HG03159 (cell line): Measurements from ENCODE around the gene IZUMO1.
A peak's percentile ranks its signal among the peaks of the same experiment; 100 is the strongest.

Experiments
- ATAC-seq: cut with Tn5 transposase; IDR thresholded peaks from one replicate; pipeline ENCODE4 v1.9.1; 2021; ENCODE audit warnings: mild to moderate bottlenecking, moderate library complexity; ENCODE audit not compliant: unreplicated experiment

Gene IZUMO1

DNA sequence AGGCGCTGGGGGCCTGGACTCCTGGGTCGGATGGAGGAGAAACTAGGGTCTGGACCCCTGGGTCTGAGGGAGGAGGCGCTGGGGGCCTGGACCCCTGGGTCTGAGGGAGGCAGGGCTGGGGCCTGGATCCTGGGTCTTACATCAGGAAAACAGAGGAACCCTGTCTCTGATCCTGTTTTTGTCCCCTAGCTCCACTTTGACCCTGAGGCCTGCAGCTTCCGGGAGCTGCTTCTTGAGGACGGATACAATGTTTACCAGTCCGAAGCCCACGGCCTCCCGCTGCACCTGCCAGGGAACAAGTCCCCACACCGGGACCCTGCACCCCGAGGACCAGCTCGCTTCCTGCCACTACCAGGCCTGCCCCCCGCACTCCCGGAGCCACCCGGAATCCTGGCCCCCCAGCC is 11.0 kb upstream of the IZUMO1 start:
- ATAC-seq: no peak

DNA sequence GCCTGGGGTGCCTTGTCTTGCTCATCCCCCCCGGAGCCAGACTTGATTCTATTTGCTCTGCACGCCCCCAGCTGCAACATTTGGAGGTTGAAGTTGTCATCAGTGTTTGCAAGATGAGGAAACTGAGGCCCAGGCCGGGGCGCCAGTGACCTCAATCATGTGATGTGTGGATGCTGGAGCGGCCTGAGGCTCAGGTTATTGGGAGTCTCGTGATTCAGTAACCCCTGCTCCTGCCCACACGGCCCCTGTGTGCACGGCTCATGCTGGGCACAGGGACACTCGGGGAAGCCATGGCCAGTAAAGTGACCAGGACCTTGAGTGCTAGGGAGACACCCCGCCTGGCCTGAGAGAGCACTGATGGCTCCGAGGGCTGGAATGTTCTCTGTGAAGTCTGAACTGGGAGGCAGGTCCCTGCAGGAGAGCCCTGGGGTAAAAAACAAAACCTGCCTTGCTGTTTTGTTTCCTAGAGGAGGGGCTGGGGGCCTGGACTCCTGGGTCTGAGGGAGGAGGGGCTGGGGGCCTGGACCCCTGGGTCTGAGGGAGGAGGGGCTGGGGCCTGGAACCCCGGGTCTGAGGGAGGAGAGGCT is 10.5 kb upstream of the IZUMO1 start:
- ATAC-seq: no peak

DNA sequence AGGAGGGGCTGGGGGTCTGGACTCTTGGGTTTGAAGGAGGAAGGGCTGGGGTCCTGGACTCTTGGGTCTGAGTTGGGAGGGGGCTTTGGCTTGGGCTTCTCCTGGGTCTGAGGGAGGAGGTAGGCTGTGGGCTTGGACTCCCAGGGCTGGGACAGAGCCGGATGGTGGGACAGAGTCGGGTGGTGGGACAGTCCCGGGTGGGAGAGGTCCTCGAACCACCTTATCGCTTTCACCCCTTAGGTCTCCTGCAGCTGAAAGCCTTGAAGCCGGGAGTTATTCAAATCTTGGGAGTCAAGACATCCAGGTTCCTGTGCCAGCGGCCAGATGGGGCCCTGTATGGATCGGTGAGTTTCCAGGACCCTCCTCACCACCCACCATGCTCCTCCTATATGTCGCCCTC is 10.0 kb upstream of the IZUMO1 start:
- ATAC-seq: no peak

DNA sequence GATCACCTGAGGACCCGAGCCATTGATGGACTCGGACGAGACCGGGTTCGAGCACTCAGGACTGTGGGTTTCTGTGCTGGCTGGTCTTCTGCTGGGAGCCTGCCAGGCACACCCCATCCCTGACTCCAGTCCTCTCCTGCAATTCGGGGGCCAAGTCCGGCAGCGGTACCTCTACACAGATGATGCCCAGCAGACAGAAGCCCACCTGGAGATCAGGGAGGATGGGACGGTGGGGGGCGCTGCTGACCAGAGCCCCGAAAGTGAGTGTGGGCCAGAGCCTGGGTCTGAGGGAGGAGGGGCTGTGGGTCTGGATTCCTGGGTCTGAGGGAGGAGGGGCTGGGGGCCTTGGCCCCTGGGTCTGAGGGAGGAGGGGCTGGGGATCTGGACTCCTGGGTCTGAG is 9.5 kb upstream of the IZUMO1 start:
- no peak for ATAC-seq

DNA sequence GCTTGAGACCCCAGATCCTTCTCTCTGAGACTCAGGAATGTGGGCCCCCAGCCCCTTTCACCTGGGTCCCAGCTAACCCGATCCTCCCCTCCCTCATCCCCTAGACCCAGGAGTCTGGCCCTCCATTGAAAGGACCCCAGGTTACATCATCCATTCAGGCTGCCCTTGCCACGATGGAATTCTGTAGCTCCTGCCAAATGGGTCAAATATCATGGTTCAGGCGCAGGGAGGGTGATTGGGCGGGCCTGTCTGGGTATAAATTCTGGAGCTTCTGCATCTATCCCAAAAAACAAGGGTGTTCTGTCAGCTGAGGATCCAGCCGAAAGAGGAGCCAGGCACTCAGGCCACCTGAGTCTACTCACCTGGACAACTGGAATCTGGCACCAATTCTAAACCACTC is 9.1 kb upstream of the IZUMO1 start:
- ATAC-seq: no peak

DNA sequence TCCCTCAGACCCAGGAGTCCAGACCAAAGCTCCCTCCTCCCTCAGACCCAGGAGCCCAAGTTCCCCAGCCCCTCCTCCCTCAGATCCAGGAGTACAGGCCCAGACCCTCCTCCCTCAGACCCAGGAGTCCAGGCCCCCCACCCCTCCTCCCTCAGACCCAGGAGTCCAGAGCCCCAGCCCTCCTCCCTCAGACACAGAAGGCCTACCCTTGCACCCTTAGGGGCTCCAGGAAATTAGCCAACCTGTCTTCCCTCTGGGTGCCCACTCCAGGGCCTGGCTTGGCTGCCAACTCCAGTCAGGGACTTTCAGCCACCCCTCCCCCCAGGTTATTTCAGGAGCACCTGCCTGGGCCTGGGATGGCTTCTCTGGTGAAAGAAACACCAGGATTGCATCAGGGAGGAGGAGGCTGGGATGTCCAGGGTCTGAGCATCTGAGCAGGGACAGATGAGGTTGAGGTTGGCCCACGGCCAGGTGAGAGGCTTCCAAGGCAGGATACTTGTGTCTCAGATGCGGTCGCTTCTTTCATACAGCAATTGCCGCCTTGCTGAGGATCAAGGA is 8.5 kb upstream of the IZUMO1 start, which contains the start of gene FGF21:
TSS of gene FGF21 (plus strand) at position 441 of the 558 bp plus-strand sequence. CDS start 713 bp downstream, outside the sequence.
- ATAC-seq: no peak

DNA sequence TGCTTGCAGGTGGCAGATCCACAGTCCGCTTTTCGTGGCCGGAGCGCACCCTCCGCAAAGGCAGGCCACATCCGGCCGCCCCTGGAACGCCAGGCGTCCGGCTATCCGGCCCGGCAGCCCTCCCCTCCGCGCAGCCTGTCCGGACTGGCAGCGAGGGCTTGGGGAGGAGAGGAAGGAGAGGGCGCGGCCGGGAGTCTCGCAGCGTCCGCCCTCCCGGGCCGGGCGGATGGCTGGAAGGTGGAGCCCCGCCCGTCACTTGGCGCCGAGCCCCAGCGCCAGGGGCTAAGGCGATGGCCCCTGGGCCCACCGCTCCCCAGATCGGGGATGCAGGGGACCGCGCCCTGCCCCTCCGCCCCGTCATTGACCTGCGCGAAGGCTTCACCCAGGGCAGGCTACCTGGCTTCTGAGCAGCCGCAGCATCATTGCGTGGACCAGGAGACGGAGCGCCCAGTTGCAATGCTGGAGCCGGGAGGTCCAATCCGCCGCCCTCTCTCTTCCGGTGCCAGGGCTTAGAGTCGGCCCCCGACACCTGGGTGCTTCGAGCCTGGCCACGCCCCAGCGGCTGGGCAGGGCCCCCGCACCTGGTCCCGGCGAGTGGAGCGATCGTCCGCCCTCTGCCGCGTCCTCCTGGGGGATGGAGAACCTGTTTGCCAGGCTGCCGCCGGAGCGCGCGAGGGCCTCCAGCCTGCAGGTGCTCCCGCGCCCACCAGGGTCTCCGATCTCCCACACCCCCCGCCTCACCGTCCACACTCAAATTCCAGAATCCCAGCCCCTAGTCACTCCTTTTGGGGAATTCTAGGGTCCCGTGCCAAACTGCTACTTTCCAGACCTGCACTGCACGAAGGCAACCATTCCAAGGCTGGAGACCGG is 6.0 kb upstream of the IZUMO1 start, which contains the start of gene FUT1:
TSS of gene FUT1 (minus strand) at position 146 of the 870 bp plus-strand sequence. CDS start 1,360 bp downstream, outside the sequence.
- no peak for ATAC-seq

DNA sequence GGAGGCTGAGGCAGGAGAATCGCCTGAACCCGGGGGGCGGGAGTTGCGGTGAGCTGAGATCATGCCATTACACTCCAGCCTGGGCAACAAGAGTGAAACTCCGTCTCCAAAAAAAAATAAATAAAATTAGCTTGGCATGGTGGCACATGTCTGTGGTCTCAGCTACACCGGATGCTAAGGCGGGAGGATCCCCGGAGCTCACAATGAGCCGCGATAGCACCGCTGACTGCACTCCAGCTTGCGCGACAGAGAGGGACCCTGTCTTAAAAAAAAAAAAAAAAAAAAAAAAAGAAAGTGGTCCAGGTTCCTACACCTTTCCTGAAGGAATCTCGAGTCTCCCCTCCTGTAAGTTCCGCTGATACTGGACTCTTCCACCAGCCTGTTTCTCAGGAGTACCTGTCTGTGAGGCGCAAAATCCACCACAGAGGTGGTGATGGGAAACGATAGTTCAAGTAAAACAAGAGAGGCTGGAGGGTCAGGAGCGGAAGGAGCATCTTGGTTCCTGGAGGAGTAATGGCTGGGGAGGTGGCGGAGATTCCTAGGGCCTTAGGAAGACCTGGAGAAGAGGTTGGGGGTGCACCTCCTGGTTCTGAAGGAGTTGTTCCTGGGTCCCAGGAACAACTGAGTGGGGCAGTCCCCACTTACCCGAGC is 5.3 kb upstream of the IZUMO1 start:
- no peak for ATAC-seq

DNA sequence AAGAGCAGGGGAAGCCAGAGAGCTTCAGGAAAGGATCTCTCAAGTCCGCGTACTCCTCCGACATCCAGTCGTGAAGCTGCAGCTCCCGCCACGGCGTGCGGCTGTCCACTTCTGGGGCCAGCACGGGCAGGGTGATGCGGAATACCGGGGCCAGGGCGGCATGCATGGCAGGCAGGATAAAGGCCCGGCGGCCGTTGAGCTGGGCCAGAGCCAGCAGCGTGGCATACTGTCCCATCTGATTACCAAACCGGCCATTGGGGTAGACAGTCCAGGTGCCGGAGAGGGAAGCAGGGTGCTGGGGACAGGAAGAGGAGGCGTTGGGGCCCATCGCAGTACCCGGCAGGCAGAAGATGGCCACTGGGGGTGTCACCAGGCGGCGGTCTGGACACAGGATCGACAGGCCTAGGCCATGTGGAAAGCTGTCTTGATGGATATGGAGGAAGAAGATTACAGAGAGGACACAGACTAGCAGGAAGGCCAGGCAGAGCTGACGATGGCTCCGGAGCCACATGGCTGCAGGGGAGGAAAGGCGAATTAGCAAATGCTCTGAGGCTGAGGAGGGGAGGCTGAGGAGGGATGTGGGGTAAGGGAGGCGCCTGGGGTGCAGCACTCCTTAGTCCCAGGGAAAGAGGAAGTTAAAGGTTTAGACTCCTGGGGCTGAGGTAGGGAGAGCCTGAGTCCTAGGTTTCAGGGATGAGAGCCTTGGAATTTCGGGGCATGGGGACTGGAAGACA is 4.2 kb upstream of the IZUMO1 start:
- ATAC-seq: no peak

DNA sequence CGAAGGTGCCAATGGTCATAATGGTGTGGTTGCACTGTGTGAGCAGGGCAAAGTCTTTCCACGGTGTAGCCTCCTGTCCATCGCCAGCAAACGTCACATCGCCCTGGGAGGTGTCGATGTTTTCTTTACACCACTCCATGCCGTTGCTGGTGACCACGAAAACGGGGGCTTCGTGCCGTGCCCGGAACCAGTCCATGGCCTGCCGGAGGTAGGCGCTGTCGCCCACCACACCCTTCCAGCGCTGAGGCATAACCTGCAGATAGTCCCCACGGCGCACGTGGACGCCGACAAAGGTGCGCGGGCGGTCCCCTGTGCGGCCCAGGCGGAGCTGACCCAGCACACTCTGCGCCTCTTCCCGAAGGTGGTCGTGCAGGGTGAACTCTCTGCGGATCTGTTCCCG is 3.6 kb upstream of the IZUMO1 start:
- ATAC-seq: no peak

DNA sequence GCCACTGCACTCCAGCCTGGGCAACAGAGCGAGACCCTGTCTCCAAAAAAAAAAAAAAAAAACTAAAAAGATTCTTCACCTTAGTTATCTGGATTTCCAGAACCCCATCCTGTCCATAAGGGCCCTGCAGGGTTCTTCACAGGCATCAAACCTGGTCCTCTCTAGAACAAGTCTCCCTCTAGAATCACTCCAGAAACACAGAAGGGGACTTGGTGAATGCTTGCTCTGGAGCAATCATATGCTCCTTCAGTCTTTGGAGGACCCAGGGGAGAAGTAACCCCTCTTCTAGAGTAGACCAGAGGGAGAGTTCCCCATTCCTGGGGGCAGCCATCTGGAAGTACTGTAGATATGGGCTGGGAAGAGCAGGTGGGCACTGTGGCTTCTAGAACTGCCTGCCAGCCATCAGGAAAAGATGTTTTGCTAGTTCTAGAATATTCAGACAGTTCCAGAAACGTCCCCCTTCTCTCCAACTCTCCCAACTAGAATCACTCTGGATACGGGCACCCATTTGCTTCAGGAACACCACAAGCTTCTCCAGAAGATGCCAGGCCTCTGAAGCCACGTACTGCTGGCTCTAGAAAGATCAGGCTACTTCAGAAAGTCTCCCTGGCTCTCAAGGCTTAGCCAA is 3.0 kb upstream of the IZUMO1 start:
- ATAC-seq: no peak

DNA sequence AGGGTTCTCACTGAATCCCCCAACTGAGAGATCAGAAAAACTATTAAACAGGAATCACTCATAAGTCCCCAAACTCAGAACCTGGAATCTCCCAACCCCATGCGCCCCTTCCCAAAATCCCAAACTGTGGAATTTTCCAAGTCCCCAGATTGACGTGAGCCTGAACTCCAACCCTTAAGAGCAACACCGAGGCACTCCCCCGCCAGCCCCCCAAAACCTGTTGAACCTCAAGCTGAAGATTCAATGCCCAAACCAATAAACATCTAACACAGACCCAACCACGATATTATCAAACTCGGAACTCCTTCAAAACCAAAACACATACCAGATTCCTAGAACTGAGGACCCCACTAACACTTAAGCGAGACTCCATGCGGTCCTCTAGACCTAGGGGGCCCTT is 599 bp downstream of the IZUMO1 start:
- no peak for ATAC-seq

DNA sequence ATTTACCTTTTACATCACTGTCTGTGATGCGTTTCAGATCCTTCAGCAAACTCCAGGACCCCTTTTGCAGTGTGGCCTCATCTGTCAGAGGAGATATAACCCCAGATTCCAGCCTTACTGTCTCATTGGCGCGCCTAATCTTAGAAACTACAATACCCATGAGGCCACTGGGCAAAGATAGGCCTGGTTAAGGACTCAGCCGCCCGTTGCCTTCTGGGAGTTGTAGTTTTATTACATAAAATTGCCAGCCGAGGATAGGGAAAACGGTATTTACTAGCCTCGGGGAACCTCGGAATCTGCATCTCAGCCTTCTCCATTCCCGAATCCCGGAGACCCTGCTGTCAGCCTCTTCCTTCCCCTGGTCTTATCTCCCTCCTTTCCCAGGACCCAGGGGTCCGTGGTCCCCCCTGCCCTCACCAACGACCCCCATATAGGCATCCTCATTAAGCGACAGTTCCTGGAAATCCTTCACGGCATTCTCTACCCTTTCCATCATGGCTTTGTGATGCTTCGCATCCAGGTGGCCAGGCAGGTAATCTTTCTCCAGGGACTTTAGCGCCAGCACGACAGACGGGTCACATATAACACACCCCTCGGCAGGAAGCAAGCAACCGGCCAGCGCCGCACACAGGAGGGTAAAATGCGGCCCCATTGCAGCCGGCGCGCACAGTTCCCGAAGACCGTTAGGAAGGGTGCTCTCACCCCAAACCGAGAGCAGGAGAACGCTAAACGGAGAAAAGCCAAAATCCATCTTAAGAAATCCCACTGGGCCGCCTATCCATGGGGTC is 1.3 kb downstream of the IZUMO1 start:
- ATAC-seq: no peak

DNA sequence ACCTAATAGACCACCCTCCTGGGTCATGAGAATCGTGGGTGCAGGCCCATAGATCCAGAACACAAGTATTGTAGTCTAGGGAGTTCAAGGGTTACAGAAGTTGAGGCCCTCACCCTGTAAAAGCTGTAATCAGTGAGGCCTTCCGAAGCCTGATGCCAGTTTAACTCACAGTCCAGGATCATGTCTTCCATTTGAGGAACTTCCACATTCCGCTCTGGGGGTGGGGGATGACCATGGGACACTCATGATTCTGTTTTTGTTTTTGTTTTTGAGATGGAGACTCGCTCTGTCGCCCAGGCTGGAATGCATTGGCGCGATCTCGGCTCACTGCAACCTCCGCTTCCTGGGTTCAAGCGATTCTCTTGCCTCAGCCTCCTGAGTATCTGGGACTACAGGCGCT is 4.6 kb downstream of the IZUMO1 start:
- no peak for ATAC-seq

DNA sequence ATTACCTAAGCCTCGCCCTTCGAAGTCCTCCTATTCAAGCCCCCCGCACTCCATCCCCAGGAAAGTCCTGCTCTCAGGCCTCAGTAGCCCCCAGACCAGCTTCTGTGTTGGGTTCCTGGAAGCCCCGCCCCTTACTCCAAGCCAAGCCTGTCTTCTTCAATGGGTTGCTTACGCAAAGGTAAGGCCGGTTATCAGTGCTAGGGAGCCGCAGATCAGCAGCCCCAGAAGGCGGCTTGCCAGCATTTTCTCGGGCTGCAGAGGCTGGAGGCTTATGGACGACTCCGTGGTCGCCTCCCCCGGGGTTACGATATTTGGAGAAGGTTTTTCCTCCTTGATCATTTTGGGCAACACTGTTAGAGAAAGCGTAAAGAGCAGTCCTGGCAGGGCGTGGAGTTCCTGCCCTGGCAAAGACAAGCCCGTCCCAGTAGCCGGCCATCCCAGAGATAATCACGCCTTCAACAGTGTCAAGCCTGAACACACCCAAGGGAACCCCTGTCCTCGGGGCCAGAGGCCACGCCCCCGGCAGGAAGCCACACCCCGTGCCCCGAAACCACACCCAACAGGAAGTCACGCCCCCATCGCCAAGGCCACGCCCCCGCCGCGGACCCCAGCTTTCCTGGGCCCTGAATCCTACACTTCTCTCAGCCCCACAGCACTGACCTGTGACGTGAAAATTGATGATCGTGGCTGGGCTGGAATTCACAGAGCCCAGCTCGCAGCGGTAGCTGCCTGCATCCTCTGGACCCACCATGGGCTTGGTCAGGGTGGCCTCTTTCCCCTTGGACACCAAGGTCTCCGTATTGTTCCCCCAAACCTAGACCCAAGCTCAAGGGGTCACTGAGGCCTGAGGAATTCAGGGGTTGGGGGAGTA is 5.3 kb downstream of the IZUMO1 start:
- no peak for ATAC-seq

DNA sequence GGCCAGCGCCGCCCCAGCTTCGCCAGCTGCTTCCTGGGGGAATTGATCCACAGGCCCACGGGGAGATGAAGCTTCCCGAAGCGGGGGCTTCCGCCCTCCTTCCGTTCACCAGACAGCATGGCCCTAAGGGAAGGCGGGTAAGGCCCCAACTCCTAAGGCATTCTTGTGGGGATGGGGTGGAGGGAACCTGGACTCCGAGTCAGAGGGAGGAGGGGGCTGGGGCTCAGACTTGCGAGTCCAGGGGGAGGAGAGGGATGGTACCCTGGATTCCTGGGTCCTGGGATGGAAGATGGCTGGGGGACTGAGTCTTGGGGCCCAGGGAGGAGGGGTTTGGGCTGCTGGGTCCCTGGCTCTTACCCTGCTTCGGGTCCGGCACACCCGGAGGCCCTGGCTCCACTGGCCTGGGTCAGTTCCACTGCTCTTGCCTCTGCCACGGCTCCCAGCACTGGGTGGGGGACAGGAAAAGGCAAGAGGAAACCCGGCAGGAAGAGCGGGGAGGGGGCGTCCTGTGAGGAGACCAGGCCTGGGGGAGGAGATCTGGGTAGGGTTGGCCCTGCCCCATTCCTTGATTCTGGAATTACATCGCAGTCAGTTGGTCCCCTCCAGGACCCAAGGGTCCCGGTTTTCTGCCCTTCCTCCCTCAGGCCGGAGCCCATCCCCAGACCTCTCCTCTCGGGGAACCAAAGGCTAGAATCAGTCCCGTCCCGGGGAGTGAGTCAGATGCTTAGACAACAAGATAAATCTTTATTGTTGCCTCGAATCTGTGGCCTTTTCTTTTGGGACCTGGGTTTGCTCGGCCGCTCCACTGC is 6.3 kb downstream of the IZUMO1 start, which contains the start of gene RASIP1:
TSS of gene RASIP1 (minus strand) at position 447 of the 809 bp plus-strand sequence. CDS start at position 119, 328 bp downstream.
- no peak for ATAC-seq

DNA sequence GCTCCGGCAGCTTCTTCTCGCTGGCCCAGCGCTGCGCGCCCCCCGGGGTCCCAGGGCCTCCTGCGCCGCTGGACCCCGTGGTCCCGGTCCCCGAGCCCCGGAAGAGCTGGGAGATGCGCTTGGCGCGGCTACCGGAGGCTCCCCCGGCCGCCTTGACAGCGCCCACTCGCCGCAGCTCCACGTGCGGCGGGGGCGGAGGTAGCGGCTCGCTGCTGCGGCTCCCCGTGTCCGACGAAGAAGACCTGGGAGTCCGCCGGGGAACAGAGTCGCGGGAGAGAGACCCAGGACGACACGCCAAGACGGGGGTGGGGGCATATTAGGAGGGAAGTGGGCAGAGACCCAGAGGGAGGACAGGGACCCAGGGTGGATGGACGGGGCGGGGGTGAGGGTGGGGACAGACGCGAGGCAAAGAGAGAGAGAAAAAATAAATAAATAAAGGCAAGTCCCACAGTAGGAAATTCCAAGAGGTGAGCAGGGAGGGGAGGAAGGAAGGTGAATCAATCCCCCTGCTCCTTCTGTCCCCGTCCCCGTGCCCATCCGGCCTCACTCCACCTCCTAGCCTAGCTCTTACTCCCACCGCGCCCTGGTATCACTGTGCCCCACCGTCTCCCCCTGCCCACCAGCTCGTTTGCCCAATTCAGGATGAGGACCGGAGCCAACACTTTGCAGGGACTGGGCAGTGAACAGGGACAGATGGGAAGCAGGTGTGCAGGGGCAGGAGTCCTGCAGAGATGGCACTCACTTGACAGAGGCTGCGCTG is 7.1 kb downstream of the IZUMO1 start:
- ATAC-seq: peak; percentile 13
